ENCODE results near the gene CNGA4.

Gene CNGA4, protein sequence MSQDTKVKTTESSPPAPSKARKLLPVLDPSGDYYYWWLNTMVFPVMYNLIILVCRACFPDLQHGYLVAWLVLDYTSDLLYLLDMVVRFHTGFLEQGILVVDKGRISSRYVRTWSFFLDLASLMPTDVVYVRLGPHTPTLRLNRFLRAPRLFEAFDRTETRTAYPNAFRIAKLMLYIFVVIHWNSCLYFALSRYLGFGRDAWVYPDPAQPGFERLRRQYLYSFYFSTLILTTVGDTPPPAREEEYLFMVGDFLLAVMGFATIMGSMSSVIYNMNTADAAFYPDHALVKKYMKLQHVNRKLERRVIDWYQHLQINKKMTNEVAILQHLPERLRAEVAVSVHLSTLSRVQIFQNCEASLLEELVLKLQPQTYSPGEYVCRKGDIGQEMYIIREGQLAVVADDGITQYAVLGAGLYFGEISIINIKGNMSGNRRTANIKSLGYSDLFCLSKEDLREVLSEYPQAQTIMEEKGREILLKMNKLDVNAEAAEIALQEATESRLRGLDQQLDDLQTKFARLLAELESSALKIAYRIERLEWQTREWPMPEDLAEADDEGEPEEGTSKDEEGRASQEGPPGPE

DNA sequence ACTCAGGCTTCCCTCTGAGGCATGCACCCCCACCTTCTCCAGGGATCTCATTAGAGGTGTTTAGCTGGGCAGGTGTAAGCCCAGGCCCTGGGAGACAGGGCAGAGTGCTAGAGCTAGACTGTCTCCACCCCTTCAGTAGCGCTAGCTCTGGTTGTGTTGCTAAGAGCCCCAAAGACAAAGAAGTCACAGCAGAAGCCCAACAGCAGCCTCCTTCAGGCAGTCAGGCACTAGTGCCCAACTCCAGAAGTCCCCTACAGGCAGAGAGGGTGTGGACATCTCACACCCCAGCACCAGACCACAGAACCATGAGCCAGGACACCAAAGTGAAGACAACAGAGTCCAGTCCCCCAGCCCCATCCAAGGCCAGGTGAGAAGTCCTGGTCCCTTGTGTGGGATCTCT lies at the start of gene CNGA4:
TSS of gene CNGA4 (plus strand) at position 188 of the 400 bp plus-strand sequence. CDS start at position 306, 118 bp downstream.
- TF ChIP-seq CTCF (conservative IDR thresholded peaks at IDR 0.05): no peak
- H3K27ac ChIP-seq: no peak within 1 kb of the TSS

DNA sequence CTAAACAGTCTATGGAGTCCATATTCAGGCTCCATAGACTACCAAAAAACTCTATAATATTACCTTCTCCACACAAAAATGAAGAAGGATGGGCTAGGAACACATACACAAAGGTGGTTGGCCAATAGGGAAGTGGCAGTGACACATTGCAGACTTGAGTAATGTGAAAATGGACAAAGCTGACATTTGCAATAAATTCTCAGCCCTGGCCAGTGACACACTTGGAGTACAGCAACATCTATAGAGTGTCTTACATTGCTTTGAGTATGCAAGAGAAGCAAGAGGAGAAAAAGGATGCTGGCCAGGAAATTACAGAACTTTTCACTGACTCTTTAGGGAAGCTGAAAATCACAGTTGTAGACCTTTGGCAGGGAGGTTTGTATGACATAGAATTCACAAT lies 47.1 kb upstream of the CNGA4 start:
- no peak overlapping the region for H3K27ac ChIP-seq

GRCh38 chr11:6194065-6194581 lies 44.8 kb upstream of the CNGA4 start:
- no peak for TF ChIP-seq CTCF (conservative IDR thresholded peaks at IDR 0.05)
- H3K27ac ChIP-seq: no peak overlapping the region

More for the DNA sequence above, 47.1 kb upstream of the CNGA4 start:
- TF ChIP-seq CTCF (conservative IDR thresholded peaks at IDR 0.05): no peak

- no peak overlapping the region for H3K27ac ChIP-seq
- no peak for TF ChIP-seq CTCF (conservative IDR thresholded peaks at IDR 0.05)
Measured at GRCh38 chr11:6196396-6196795, 42.5 kb upstream of the CNGA4 start.

- TF ChIP-seq CTCF (conservative IDR thresholded peaks at IDR 0.05): no peak
- no peak overlapping the region for H3K27ac ChIP-seq
Measured at GRCh38 chr11:6197466-6198200, 41.3 kb upstream of the CNGA4 start.

GRCh38 chr11:6199174-6199810 lies 39.6 kb upstream of the CNGA4 start, which contains the start of gene OR52W1:
Gene OR52W1, plus strand, starts transcription at chr11:6199224. Its CDS starts 0 bp downstream, at chr11:6199224.
- H3K27ac ChIP-seq: no peak within 1 kb of the TSS
- TF ChIP-seq CTCF (conservative IDR thresholded peaks at IDR 0.05): no peak
